ENCODE data around the gene CCNY.
"Not testable (repeated sequence)": the region's sequence is repeated elsewhere in the genome, so short reads cannot be mapped to it uniquely, and the experiment has no call there.

Gene CCNY

DNA sequence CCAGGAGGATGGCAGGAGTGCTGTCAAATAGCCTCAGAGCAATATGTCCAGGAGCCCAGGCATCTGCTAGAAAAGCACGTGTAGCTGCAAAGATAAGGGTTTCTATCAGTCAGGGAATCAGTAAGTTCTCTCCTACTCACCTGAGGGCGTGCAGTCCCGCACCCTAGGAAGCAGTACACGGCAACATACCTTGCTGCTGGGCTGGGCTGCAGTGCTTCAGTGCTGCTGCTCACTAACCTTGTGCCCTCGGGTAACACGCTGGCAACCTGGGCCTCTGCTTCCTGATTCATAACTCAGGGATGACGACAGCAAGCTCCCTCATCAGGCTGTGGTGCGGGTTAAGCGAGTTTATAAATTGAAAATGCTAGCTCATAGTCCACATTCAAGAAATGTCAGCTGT is 29.5 kb upstream of the CCNY start:
- in situ Hi-C loops (cut with HindIII; ENCODE audit: low sequenced_read_pairs) = no loop called here
- H3K4me3 ChIP-seq (ENCODE audit: low read depth, low read length) = no peak overlapping the region
- TF ChIP-seq, protein P1, sequence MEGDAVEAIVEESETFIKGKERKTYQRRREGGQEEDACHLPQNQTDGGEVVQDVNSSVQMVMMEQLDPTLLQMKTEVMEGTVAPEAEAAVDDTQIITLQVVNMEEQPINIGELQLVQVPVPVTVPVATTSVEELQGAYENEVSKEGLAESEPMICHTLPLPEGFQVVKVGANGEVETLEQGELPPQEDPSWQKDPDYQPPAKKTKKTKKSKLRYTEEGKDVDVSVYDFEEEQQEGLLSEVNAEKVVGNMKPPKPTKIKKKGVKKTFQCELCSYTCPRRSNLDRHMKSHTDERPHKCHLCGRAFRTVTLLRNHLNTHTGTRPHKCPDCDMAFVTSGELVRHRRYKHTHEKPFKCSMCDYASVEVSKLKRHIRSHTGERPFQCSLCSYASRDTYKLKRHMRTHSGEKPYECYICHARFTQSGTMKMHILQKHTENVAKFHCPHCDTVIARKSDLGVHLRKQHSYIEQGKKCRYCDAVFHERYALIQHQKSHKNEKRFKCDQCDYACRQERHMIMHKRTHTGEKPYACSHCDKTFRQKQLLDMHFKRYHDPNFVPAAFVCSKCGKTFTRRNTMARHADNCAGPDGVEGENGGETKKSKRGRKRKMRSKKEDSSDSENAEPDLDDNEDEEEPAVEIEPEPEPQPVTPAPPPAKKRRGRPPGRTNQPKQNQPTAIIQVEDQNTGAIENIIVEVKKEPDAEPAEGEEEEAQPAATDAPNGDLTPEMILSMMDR (IDR thresholded peaks at IDR 0.05; ENCODE audit: low read depth, low read length, missing control alignments) = no peak
- no peak for DNase-seq (ENCODE audit: low read depth)

- DNase-seq (ENCODE audit: low read depth) = no peak
- in situ Hi-C loops (cut with HindIII; ENCODE audit: low sequenced_read_pairs) = no loop called here
- TF ChIP-seq, protein P1 (IDR thresholded peaks at IDR 0.05; ENCODE audit: low read depth, low read length, missing control alignments) = no peak
- no peak overlapping the region for H3K4me3 ChIP-seq (ENCODE audit: low read depth, low read length)
Observed at GRCh38 chr10:35307297-35307696, 29.0 kb upstream of the CCNY start.

DNA sequence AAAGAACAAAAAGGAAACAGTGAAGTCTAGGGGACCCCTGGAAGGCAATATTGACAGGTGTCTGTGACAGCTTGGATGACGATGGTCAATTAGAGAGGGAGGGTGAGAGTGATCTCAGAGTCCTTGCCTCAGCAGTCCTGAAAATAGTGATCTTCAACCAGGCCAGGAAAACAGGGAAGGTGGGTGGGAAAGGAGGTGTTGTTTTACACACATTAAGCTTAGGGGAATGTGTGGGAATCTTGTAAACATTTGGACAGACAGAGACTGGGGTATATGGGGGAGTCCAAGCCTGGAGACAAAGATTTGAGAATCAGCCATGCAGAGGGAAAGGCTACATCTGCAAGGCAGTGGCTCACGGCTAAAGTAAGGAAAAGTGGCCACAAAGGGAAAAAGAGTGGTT is 27.5 kb upstream of the CCNY start:
- H3K4me3 ChIP-seq (ENCODE audit: low read depth, low read length) = no peak overlapping the region
- TF ChIP-seq, protein P1 (IDR thresholded peaks at IDR 0.05; ENCODE audit: low read depth, low read length, missing control alignments) = no peak
- in situ Hi-C loops (cut with HindIII; ENCODE audit: low sequenced_read_pairs) = no loop called here
- no peak for DNase-seq (ENCODE audit: low read depth)

GRCh38 chr10:35314142-35314541 is 22.2 kb upstream of the CCNY start:
- DNase-seq (ENCODE audit: low read depth); in situ Hi-C loops (cut with HindIII; ENCODE audit: low sequenced_read_pairs); H3K4me3 ChIP-seq (ENCODE audit: low read depth, low read length): not testable (repeated sequence)

GRCh38 chr10:35315235-35315634 is 21.1 kb upstream of the CCNY start:
- H3K4me3 ChIP-seq (ENCODE audit: low read depth, low read length); DNase-seq (ENCODE audit: low read depth); in situ Hi-C loops (cut with HindIII; ENCODE audit: low sequenced_read_pairs): not testable (repeated sequence)

DNA sequence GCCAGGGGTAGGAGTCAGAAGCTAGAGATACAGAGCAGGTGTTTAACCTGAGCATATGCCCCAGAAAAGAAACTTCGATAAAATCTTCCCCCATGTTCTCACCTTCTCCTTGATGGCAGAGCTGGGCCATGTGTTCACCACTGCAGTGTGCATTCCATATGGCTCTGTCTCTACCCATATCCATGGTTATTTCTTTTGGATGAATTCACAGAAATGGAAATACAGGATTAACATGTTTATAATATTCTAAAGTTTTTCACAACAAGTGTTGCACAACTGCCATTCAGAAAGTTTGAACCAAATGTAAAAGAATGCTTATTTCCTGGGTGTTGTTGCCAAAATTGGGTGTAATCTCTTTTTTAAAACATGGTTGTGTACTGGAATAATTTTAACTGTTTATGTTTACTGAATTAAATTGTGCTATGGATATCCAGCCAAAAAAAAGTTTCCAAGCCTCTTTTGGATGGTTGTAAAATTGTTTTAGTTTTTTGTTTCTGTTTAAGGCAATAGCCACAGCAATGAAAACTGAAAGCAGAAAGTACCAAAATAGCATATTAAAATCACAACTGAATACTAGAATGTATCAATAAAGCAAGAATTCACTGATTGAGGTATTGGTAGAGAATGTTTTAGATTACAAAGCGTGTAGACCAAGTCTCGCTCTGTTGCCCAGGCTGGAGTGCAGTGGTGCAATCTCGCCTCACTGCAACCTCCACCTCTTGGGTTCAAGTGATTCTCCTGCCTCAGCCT is 19.9 kb upstream of the CCNY start:
- H3K4me3 ChIP-seq (ENCODE audit: low read depth, low read length) = no peak overlapping the region
- TF ChIP-seq, protein P1 (IDR thresholded peaks at IDR 0.05; ENCODE audit: low read depth, low read length, missing control alignments) = no peak
- in situ Hi-C loops (cut with HindIII; ENCODE audit: low sequenced_read_pairs) = no loop called here
- no peak for DNase-seq (ENCODE audit: low read depth)

GRCh38 chr10:35318551-35318950 is 17.8 kb upstream of the CCNY start:
- in situ Hi-C loops (cut with HindIII; ENCODE audit: low sequenced_read_pairs) = no loop called here
- TF ChIP-seq, protein P1 (IDR thresholded peaks at IDR 0.05; ENCODE audit: low read depth, low read length, missing control alignments) = no peak
- H3K4me3 ChIP-seq (ENCODE audit: low read depth, low read length) = no peak overlapping the region
- DNase-seq (ENCODE audit: low read depth) = no peak

DNA sequence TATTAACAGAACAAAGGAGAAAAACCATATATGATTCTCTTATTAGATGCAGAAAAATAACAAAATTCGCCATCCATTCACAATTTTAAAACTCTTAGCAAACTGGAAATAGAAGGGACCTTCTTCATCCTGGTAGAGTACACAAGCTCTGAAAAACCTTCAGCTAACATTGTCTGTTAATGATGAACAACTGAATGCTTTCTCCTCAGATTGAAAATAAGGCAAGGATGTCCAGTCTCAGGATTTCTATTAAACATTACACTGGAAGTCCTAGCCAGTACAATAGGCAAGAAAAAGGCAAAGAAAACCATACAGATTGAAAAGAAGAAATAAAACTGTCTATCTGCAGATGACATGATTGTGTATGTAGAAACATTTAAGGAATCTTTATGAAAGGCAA is 16.0 kb upstream of the CCNY start:
- in situ Hi-C loops (cut with HindIII; ENCODE audit: low sequenced_read_pairs) = no loop called here

More for the DNA sequence above, 16.0 kb upstream of the CCNY start:
- H3K4me3 ChIP-seq (ENCODE audit: low read depth, low read length) = no peak overlapping the region
- TF ChIP-seq, protein P1 (IDR thresholded peaks at IDR 0.05; ENCODE audit: low read depth, low read length, missing control alignments) = no peak
- no peak for DNase-seq (ENCODE audit: low read depth)
